EL (cell line): Measurements from ENCODE around the gene FAM98C.
"Not testable (repeated sequence)": the region's sequence is repeated elsewhere in the genome, so short reads cannot be mapped to it uniquely, and the experiment has no call there.

ENCODE experiments used
- DNase-seq: peaks from one replicate; pipeline ENCODE4 v3.0.0-alpha.2; 2016

Gene FAM98C

GRCh38 chr19:38399537-38399936, 3.4 kb upstream of the FAM98C start:
- no peak for DNase-seq

- DNase-seq = no peak
Observed at GRCh38 chr19:38400361-38400760, 2.5 kb upstream of the FAM98C start.

DNA sequence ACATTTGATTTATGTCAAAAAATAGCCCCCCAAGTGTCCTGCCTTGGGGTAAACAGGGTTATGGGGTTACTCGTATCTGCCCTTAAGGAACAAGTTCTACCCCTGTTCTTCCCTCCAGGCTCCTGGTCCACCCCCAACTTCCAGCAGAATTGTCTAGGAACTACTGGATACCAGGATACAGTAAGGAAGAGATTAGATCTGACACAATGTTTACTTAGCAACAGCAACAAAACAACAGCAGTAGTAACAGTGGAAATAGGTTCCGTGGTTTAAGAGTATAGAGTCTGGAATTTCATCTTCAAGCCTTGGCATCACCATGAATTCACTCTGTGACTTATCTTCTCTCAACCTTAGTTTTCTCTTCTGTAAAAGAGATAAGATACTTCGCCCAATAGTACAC, 1.7 kb upstream of the FAM98C start:
- peak; percentile 31 for DNase-seq

DNA sequence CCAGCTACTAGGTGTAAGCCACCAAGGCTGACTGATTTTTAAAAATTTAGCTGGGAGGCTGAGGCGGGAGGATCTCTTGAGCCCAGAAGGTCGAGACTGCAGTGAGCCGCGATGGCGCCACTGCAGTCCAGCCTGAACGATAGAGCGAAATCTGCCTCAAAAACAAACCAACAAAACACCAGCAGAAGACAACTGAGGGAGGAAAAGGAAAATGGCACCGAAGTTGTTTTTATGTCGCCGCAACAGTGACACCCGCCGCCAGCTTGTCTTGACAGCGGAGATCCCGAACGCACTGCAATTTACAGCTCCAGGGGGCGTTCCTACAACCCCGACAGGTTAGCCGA, 298 bp upstream of the FAM98C start:
- no peak for DNase-seq

DNA sequence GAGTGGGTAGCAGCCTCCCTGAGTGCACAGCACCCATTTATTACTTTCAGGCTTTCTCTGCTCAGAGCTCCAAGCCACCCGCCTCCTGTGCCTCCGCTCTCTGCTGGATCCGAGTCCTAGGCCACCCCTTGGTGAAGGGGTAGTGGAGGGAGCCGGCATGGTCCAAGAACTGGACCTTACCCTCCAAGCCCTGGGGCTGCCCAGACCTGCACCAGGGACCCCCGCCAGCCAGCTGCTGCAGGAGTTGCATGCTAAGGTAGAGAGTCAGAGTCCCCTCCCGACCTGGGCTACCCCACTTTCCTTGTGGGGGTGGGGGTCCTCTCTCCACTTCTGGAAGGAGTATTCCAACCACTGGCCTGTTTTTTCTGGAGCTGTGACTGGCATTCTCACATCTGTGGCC, 2.0 kb downstream of the FAM98C start:
- DNase-seq = no peak

GRCh38 chr19:38405276-38405675, 2.4 kb downstream of the FAM98C start:
- DNase-seq = no peak

- DNase-seq = peak; percentile 34
Observed at GRCh38 chr19:38409631-38410133, 6.8 kb downstream of the FAM98C start.

GRCh38 chr19:38410407-38410806, 7.5 kb downstream of the FAM98C start:
- DNase-seq = not testable (repeated sequence)

GRCh38 chr19:38411041-38411712, 8.3 kb downstream of the FAM98C start:
- no peak for DNase-seq

GRCh38 chr19:38411898-38412297, 9.0 kb downstream of the FAM98C start:
- not testable (repeated sequence) for DNase-seq

- no peak for DNase-seq
Observed at GRCh38 chr19:38412491-38412890, 9.6 kb downstream of the FAM98C start.

- no peak for DNase-seq
Observed at GRCh38 chr19:38412961-38413360, 10.1 kb downstream of the FAM98C start.

DNA sequence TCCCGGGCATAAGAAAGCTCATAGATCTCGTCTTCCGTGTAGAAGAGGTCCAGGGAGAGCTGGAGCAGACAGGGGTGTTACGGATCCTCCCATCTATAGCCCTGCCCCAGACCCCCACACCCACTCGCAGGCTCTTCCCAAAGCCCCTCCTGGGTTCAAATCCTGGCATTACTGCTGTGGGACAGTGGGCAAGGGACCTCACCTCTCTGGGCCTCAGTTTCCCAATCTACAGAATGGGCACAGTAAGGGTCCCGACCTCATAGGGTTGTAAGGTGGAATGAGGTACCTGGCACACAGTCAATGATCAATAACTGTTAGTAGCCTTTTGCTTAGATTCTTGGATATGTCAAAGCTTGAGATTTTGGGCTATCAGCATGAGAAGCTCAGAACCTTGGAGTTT, 10.5 kb downstream of the FAM98C start:
- no peak for DNase-seq

DNA sequence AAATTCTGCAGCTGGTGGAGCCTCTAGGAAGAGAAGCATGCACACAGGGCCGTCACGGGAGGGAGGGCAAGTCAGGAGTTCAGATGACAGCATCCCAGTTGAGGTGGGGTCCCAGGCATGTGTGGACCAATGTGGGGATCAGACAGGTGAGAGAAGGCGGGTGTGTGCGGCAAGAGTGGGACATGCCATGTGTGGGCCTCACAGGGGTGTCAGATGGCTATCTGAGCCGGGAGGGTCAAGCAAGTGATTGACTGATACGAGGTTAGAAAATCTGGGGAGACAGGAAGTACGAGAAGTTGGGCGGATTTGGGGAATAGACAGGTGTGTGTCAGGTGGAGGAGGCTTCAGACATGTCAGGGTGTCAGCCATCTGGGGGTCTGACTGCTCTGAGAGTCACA, 14.3 kb downstream of the FAM98C start:
- DNase-seq = no peak

- peak; percentile 37 for DNase-seq
Observed at GRCh38 chr19:38417544-38418506, 14.9 kb downstream of the FAM98C start.

GRCh38 chr19:38420935-38421334, 18.0 kb downstream of the FAM98C start:
- no peak for DNase-seq

DNA sequence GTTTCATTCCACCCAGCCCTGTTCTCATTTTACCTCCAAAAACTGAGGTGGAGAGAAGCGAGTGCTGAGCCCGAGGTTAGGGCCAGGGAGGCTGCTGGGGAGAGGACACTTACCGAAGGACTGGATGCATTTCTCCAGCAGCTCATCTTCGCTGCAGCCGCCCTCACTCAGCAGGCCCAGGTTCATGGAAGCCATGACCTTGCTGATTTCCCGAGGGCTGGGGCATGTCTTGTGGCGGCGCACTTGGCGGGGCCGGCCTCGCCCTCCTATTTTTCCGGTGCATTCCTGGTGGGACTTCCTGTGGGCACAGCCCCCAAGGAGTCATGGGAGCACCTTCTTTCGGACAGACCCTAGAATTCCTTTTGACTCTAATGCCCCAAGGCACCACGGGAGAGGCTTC, 19.0 kb downstream of the FAM98C start:
- DNase-seq = no peak

- no peak for DNase-seq
Observed at GRCh38 chr19:38422438-38422837, 19.5 kb downstream of the FAM98C start.

- no peak for DNase-seq
Observed at GRCh38 chr19:38424272-38424671, 21.4 kb downstream of the FAM98C start.

DNA sequence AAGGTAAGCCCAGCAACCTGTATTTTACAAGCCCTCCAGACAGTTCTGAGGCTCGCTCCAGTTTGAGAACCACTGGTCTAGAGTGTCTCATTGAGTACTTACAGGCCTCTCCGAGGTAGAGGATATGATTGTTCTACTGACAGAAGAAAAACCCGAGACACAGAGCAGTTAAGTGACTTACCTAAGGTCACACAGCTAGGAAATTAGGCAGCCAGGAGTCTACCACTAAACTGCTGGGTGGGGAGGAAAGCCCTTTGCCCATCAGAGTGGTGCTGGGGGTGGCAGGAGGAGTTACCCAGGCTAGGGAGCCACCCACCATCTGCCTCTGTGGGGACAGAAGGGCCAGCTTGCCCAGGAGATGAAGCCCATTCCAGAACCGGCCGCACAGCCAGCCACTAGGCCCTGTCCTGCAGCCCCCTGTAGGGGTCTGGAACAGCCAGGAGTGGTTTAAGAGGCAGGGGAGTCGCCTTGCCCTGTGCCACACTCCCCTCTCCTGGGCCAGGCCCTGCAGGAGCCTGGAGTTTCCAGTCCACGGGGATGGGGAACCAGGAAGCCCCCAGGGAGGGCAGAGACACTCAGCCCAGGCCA, 22.4 kb downstream of the FAM98C start:
- no peak for DNase-seq

DNA sequence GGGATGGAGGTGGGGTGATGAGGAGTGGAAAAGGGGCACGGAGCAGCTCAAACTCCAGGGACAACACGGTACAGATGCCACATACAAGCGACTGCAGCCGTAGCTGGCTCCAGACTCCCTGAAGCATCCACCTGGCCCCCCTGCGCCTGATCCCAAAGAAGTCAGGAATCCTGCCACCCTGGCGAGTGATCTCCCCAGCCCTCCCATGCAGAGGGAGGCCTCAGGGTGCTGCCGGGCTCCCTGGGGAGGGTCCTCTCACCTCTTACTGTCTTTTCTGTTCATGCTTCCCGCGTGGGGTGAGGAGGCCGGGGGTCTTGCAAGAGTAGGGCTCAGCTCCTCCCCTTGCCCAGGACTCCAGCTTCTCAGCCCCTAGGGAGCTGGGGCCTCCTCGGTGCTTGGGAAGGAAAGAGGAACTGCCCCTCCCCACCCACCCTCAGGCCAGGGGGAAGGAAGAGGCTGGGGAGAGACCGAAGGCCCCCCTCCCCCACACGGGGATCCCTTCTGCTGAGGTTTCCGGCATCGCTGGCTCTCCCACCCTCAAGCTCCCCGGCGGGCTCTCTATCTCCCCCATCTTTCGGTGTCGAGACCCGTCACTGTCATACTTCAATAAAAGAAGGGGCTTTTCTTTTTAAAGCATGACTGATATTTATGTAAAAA, 23.0 kb downstream of the FAM98C start, which contains the start of gene RASGRP4:
RASGRP4 (minus strand) TSS at position 410 of the 657 bp plus-strand sequence; CDS start at position 282, 128 bp downstream.
- no peak for DNase-seq

DNA sequence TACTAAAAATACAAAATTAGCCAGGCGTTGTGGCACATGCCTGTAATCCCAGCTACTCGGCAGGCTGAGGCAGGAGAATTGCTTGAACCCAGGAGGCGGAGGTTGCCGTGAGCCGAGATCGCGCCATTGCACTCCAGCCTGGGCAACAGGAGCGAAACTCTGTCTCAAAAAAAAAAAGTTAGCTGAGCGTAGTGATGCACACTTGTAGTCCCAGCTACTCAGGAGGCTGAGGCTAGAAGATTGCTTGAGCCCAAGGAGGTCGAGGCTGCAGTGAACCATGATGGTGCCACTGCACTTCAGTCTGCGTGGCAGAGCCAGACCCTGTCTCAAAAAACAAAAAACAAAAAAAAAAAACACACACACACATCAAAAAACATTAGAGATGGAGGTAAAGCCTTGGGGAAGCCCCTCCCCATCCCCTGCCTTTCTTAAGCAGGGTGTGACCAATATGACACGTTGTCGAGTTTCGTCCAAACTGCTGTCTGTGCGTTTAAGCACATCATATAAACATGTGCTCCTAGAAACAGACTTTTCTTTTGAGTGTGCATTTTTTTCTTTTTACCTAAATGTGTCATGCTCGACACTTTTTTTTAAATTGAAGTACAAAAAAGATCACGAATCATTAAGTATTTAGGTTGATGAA, 24.3 kb downstream of the FAM98C start:
- DNase-seq = not testable (repeated sequence)
